Gastrocnemius medialis (tissue), 4 donors: ENCODE data around the gene GNAT1. TPM values are rescaled to one million over a fixed set of nuclear protein-coding genes. Genes with fewer than 3 reads are reported as not detected.

Experiments
- ATAC-seq, 2 donors: fragments of 150-250 bp; one replicate each; pipeline ENCODE4 v1.9.1; 2016
- DNase-seq, 2 donors: peaks; one replicate each; pipeline ENCODE4 v3.0.0-alpha.2; 2019
- H3K27ac ChIP-seq, 4 donors: fragments of 200-600 bp; sonication (generic); 1 replicate in 1 of 4; 2 replicates in 3 of 4; pipeline ENCODE4 v1.5.1; 2016 to 2018; ENCODE audit warnings: mild to moderate bottlenecking in 2 of 4, moderate library complexity in 1 of 4
- H3K27me3 ChIP-seq, 3 donors: fragments of 200-600 bp; sonication (generic) in 2 of 3; 1 replicate in 1 of 3; 2 replicates in 2 of 3; pipeline versions ENCODE4 v1.5.1 to v1.6.0; 2016 to 2019; ENCODE audit warnings: mild to moderate bottlenecking in 1 of 3, moderate library complexity in 1 of 3
- H3K36me3 ChIP-seq, 2 donors: fragments of 200-600 bp; sonication (generic) in 1 of 2; one replicate each; pipeline ENCODE4 v1.5.1; 2017 to 2018
- H3K4me1 ChIP-seq, 2 donors: fragments of 200-600 bp; sonication (generic) in 1 of 2; one replicate each; pipeline ENCODE4 v1.5.1; 2016 to 2017; ENCODE audit warnings: mild to moderate bottlenecking in 2 of 2
- H3K4me3 ChIP-seq, 4 donors: fragments of 200-600 bp; sonication (generic) in 3 of 4; 1 replicate in 1 of 4; 2 replicates in 3 of 4; pipeline ENCODE4 v1.5.1; 2016 to 2019; ENCODE audit warnings: mild to moderate bottlenecking in 2 of 4
- H3K9me3 ChIP-seq, 3 donors: fragments of 200-600 bp; sonication (generic) in 2 of 3; 1 replicate in 1 of 3; 2 replicates in 2 of 3; pipeline ENCODE4 v1.5.1; 2016 to 2019
- CTCF ChIP-seq, 5 experiments: fragments of 450-650 bp in 3 of 5; fragments of 200-600 bp in 2 of 5; sonication (generic) in 2 of 5; IDR thresholded peaks in 4 of 5; conservative IDR thresholded peaks in 1 of 5; 1 replicate in 4 of 5; 2 replicates in 1 of 5; pipeline ENCODE4 v1.5.1; 2016 to 2019; ENCODE audit warnings: antibody characterized with exemption in 5 of 5, mild to moderate bottlenecking in 3 of 5, moderate library complexity in 3 of 5
- POLR2A ChIP-seq, 2 donors: fragments of 450-650 bp; IDR thresholded peaks; one replicate each; pipeline ENCODE4 v1.6.1; 2017; ENCODE audit warnings: antibody characterized with exemption in 2 of 2, mild to moderate bottlenecking in 2 of 2, moderate library complexity in 2 of 2
- in situ Hi-C, 4 donors: fragments of 200-750 bp; cut with MboI; loops; one replicate each; pipeline versions ENCODE4 v1.15.0 to v1.8.0; 2017; ENCODE audit warnings: low sequenced_read_pairs in 4 of 4
- intact Hi-C: fragments of 100-400 bp; cut with DNase I; formaldehyde crosslinking; loops from one replicate; pipeline ENCODE4 v1.15.1; 2023; ENCODE audit warnings: low total_unique reads
- total RNA-seq, 4 donors: library from RNA; depleted of rRNA; stranded (reverse); fragments of >200 nt; gene quantifications; one replicate each; pipeline versions ENCODE4 v1.1.0 to v1.2.3, GENCODE V29; 2016

The GNAT1 gene
- total RNA-seq, 4 donors from 2014 or later, result not detected

GRCh38 chr3:50237754-50238548 is 46.5 kb downstream of the GNAT1 start:
- Histone ChIP-seq H3K36me3 (no peaks in the 10 kb centered on the region), H3K9me3 (no peaks in the 10 kb centered on the region), H3K4me3 (peak overlapping the region; percentile 58 to 82 (median 70)), H3K4me1 (peaks cover 57 to 65% of the 10 kb centered on the region in 2 donors), H3K27me3 (no peaks in the 10 kb centered on the region), H3K27ac (peak overlapping the region; percentile 87 to 96 (median 87))
- ATAC-seq (no peak), DNase-seq (peak; percentile 59 to 64)
- in situ Hi-C loops, result no loop called here
- intact Hi-C loops, result loop anchor here (1.0 kb wide), 1 partner anchor 11 kb away; no protein-coding TSS in a partner anchor
- TF ChIP-seq CTCF (IDR thresholded peaks at IDR 0.05 in 4 of 5, conservative IDR thresholded peaks at IDR 0.05 in 1 of 5) (no peak), POLR2A (IDR thresholded peaks at IDR 0.05) (peak; percentile 39 to 63)

- in situ Hi-C loops, result no loop called here
- no peaks in the 10 kb centered on the region for H3K9me3 ChIP-seq
- peak overlapping the region; percentile 87 to 96 (median 87) for H3K27ac ChIP-seq
- H3K36me3 ChIP-seq, result no peaks in the 10 kb centered on the region
- no peaks in the 10 kb centered on the region for H3K27me3 ChIP-seq
- H3K4me3 ChIP-seq, result peak overlapping the region; percentile 58 to 82 (median 70)
- ATAC-seq, result peak; percentile 46 to 54
- intact Hi-C loops, result loop anchor here (1.0 kb wide), 1 partner anchor 11 kb away; no protein-coding TSS in a partner anchor
- peak; percentile 91 to 93 for DNase-seq
- TF ChIP-seq CTCF (IDR thresholded peaks at IDR 0.05 in 4 of 5, conservative IDR thresholded peaks at IDR 0.05 in 1 of 5), result no peak
- TF ChIP-seq POLR2A (IDR thresholded peaks at IDR 0.05), result no peak
- peaks cover 57 to 70% of the 10 kb centered on the region in 2 donors for H3K4me1 ChIP-seq
These were observed 47.2 kb downstream of the GNAT1 start for GRCh38 chr3:50238549-50239026.

GRCh38 chr3:50239649-50240048 is 48.2 kb downstream of the GNAT1 start:
- H3K4me3 ChIP-seq, result no peak overlapping the region
- ATAC-seq (no peak), DNase-seq (no peak)
- no peaks in the 10 kb centered on the region for H3K36me3 ChIP-seq
- intact Hi-C loops, result no loop called here
- no peaks in the 10 kb centered on the region for H3K9me3 ChIP-seq
- peak overlapping the region; percentile 87 to 96 (median 87) for H3K27ac ChIP-seq
- no peaks in the 10 kb centered on the region for H3K27me3 ChIP-seq
- peaks cover 56 to 79% of the 10 kb centered on the region in 2 donors for H3K4me1 ChIP-seq
- TF ChIP-seq POLR2A (IDR thresholded peaks at IDR 0.05) (no peak), CTCF (IDR thresholded peaks at IDR 0.05 in 4 of 5, conservative IDR thresholded peaks at IDR 0.05 in 1 of 5) (no peak)
- in situ Hi-C loops, result no loop called here

- TF ChIP-seq POLR2A (IDR thresholded peaks at IDR 0.05) (no peak), CTCF (IDR thresholded peaks at IDR 0.05 in 4 of 5, conservative IDR thresholded peaks at IDR 0.05 in 1 of 5) (no peak)
- H3K36me3 ChIP-seq, result no peaks in the 10 kb centered on the region
- H3K27ac ChIP-seq, result peak overlapping the region; percentile 87 to 96 (median 87)
- DNase-seq (no peak), ATAC-seq (no peak)
- no peaks in the 10 kb centered on the region for H3K9me3 ChIP-seq
- in situ Hi-C loops (no loop called here), intact Hi-C loops (no loop called here)
- H3K4me3 ChIP-seq, result no peak overlapping the region
- H3K4me1 ChIP-seq, result peaks cover 60 to 90% of the 10 kb centered on the region in 2 donors
- no peaks in the 10 kb centered on the region for H3K27me3 ChIP-seq
These were observed 49.8 kb downstream of the GNAT1 start for GRCh38 chr3:50241163-50241562.
